Fibroblast of skin of back (primary cell): ENCODE data around the gene CSF2RB.

ENCODE experiments used
- DNase-seq: peaks from one replicate; pipeline ENCODE4 v3.0.0-alpha.2; 2013

CSF2RB gene

DNA sequence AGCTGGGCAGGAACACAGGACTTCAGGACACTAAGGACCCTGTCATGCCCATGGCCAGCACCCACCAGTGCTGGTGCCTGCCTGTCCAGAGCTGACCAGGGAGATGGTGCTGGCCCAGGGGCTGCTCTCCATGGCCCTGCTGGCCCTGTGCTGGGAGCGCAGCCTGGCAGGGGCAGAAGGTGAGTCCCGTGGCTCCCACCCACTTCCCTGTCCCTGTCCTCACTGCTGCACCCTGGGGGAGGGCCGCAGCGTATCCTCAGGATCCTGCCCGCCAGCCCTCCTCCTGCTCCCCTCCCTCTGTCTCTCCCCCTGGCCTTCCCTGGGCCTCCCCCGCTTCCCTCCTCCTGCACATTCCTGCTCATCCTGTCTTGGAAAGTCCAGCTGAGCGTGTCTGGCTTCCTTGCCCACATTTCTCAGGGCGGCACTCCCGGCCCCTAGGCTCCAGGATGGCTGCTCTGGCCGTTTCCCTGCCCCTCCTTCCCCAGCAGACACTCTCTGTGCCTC, 8.7 kb downstream of the CSF2RB start:
- peak; percentile 27 for DNase-seq

DNA sequence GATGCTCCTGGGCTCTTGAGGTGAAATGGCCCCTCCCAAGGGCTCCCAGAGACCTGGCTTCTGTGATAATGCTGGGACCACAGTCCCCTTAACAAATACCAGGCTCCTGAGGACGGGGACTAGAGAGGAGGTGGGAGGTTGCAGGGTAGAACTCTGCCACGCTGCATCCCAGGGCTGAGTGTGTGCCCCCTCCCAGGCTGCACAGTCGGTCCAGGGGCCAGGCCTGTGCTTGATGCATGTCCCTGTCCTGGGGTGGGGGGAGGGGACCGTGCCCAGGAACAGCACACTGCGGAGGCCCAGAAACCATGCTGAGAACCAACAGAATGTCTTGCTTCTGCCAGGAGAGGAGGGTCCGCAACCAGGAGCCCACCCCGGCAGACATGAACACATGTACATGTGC, 9.3 kb downstream of the CSF2RB start:
- DNase-seq: no peak

- DNase-seq: no peak
Measured at GRCh38 chr22:36923131-36923788, 9.8 kb downstream of the CSF2RB start.

DNA sequence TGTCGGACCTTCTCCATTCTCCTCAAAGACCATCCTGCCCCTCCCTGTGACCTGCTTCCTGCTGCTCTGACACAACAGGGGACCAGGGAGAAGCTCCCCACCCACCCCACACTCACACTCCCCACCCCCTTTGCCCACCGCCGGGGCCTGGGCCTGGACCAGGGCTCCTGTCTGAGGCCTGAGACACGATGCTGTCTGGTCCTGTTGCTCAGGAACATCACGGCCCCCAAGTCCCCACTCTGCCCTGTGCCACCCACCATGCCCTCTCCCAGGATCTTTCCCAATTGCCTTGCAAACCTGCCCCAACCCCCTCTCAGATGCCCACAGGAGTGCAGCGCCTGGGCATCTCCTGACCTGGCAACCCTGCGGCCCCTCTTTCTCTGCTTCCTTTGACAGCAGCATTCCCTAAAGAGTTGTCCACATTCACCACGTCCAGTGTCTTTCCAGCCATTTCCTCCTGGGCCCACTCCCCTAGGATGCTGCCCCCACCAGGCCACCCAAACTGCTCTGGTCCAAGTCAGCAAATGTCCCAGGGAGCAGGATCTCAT, 10.8 kb downstream of the CSF2RB start:
- no peak for DNase-seq

DNA sequence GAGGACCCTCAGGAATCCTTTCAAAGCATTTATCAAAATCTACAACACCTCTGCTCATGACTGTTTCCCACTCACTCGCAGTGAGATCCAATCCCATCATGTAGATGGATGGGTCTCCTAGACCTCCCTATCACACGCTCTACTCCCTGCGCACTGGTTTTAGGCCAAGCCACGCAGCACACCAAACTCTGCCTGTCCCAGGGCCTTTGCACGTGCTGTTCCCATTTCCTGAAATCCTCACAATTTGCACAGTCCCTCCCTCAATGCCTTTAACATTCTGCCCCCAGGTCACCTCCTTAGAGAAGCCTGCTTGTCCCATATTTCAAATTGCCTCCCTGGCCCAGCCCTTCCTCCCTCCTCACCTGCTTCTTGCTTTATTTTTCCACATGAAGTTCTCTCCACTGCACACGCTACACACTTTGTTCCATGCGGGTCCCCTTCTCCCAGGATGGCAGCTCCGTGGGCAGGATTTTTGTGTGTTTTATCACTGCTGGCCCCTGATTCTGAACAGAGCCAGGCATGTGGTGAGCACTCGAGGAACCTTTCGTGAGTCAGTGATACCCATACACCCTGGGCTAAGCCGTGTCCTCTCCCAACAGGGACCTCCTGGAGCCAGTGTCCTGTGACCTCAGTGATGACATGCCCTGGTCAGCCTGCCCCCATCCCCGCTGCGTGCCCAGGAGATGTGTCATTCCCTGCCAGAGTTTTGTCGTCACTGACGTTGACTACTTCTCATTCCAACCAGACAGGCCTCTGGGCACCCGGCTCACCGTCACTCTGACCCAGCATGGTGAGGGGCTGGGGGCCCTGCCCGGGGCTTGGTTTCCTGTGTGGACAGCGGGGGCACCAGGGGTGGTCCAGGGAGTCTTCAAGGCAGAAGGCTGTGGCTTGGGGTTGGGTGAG, 12.2 kb downstream of the CSF2RB start:
- peak; percentile 5 for DNase-seq

DNA sequence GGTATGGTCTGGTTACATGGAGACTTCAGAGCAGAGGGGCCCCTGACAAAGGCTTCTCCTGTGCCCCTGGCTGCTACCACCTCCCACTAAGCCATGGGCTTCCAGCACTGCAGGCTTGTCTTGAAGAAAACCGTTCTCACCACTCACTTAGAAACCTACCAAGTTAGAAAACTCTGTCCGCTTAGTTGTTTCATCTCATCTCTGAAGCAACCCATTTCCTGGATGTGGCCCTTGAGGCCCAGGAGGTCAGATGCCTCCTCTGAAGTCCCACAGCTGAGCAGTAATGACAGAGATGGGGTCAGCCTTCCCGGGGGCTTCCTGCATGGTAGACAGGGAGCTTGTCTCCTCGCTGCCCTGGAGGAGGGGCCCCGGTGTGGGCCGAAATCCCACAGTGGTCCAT, 12.9 kb downstream of the CSF2RB start:
- no peak for DNase-seq

DNA sequence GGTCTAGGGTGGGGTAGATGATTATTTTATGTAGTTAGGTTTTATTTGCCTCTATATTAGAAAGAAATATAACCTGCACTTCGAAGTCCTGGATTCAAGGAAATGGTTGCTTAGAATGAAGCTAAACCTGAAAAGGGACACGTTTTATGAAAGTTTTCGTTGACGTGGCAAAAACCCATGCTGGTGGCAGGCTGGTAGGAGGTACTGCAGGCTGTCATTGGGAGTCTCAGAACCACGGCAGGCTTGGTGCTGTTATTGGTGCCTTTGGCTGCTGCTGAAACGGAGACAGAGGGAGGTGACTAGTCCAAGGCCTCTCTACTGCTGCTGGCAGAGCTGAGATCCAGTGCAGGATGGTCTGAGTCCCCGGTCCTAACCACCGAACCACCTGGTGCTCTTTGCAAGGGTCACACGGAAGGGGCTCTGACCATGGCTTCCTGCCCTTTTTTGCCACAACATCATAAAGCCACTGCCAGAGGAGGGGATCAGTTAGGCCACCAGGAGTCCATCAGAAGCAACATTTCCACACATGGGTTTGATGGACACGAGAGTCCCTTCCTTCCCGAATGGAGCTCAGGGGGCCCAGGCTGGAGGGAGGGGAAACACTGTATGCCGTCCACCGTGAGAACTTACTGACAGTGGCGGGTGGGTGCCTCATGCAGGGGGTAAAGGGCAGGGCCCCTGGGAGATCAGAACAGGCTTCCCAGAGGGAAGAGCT, 13.4 kb downstream of the CSF2RB start:
- DNase-seq: no peak

GRCh38 chr22:36927671-36928070, 14.2 kb downstream of the CSF2RB start:
- no peak for DNase-seq

DNA sequence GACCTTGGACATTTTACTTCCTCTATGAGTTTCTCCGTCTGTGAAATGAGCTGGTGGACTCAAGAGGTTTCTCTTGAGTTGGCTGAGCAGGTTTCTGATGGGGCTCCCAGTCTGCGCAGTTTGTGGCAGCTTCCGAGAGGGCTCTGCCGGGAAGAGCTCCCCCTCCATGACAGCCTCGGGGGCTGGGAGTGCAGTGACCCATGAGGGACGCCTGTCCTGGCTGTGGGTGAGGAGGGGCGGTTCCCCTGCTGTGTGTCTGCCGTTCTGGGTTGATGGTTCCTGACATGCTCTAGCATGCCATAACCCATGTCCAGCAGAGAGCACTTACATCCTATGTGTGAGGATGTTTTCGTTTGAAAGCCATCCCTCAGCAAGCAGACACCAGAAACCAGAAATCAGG, 14.8 kb downstream of the CSF2RB start:
- no peak for DNase-seq

- DNase-seq: no peak
Measured at GRCh38 chr22:36928786-36929535, 15.5 kb downstream of the CSF2RB start.

DNA sequence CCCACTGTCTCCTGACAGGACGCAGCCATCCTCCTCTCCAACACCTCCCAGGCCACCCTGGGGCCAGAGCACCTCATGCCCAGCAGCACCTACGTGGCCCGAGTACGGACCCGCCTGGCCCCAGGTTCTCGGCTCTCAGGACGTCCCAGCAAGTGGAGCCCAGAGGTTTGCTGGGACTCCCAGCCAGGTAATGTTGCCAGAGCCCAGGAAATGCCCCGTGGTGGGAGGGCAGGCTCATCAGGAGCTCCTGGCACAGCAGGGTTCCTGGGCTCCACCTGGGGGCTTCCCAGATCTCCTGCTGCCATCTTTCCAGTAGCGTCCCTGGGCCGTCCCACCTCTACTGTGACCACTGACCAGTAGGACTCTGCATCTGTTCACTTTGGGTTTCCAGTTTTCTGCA, 16.2 kb downstream of the CSF2RB start:
- DNase-seq: no peak

GRCh38 chr22:36930041-36930935, 16.9 kb downstream of the CSF2RB start:
- DNase-seq: no peak

GRCh38 chr22:36931446-36931845, 18.0 kb downstream of the CSF2RB start:
- DNase-seq: no peak

GRCh38 chr22:36933629-36934417, 20.4 kb downstream of the CSF2RB start:
- no peak for DNase-seq

GRCh38 chr22:36934418-36935312, 21.2 kb downstream of the CSF2RB start:
- no peak for DNase-seq

- no peak for DNase-seq
Measured at GRCh38 chr22:36935313-36935610, 21.8 kb downstream of the CSF2RB start.

DNA sequence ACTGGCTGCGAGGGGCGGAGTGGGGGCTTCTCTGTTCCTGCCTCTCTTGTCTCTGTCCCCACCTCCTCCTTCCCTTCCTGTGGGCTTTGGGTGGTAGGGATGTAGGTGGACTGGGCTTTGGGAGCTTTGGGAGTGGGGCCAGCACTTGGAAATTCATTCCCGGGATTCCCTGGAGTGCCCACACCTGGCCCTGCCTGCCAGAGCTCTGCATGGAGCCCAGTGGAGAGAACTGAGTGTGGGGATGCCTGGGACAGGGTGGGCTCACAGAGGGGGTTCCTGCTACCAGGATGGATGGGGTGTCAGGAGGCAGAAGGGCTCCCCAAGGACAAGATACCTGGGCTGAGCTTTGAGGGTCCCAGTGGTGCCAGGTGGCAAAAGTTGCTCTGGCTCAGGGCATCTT, 22.3 kb downstream of the CSF2RB start:
- DNase-seq: no peak

DNA sequence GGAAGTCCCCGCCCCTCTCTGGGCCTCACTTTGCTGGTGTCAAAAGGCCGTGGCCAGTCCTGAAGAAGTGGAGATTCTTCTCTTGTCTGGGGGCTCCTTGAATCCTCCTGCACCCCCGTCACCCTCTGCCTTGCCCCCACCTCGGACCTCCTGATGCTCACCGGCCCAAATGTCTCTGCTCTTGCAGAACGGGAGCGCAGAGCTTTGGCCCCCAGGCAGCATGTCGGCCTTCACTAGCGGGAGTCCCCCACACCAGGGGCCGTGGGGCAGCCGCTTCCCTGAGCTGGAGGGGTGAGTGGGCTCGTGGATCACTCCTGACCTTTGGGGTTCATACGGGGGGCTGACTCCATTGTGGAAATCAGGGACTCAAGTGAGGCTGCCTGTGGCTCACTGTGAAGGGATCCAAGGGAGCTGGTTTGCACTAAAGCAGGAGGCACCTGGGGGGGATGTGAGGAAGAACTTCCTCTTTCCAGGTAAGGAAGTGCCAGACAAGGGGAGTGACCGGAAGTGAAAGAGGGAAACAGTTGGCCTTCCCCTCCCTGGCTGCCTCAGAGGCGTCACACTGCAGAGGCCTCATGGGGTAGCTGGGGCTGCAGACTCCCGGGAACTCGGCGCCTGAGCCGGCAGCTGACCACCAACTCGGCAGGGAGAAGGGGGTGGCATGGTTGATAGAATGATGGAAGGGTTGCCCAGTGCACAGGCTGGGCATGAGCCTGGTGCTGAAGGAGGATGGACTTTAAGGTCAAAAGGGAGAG, 23.1 kb downstream of the CSF2RB start:
- no peak for DNase-seq
